Mesenteric fat pad (tissue), 1 donor: ENCODE data around the gene CLDN9. TPM values are rescaled to one million over a fixed set of nuclear protein-coding genes. Genes with fewer than 3 reads are reported as not detected.

Experiments
- DNase-seq: peaks from one replicate; pipeline ENCODE4 v3.0.0-alpha.2; 2020; ENCODE audit warnings: low spot score
- total RNA-seq: library from RNA; stranded (reverse); fragmentation: NEBNext Ultra II Directional; extraction: Animal tissue kit (Norgen Biotek cat#: 25700); gene quantifications from one replicate; pipeline ENCODE4 v1.2.1, GENCODE V29; 2021
- donor health status: DM: yes; HTN: yes; CAD: no.

Gene CLDN9
- total RNA-seq, 1 donor from 2014 or later: not detected

DNA sequence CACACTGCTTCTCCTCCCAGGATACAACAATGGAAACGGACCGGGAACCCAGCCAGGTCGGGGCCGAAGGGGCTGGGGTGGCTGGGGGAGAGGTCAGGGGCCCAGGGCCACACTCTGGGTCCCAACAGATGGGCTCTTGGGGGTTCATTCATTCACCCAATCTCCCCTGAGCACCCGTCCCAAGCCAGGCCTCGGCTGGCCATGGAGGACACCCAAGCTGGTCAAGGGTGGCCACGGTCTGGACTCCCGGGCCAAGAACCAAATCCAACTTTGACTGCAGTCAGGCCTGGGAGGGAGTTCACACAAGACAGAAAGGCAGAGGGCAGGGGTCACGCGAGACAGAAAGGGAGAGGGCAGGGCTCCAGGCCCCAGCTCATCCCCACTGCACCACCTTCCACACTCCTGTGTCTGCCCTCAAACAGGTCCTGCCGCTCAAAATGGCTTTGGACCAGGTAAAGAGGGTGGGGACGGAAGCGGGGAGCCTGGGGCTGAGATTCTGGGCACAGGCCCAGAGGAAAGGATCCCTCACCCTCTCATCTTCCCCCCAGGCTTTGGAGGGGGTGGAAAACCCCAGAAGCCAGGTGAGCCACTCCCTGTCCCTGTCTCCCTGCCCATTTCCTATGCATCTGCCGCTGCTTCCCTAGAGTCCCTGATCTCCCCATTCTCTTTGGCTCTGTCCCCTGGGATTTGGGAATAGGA lies 20.2 kb upstream of the CLDN9 start:
- DNase-seq: no peak

DNA sequence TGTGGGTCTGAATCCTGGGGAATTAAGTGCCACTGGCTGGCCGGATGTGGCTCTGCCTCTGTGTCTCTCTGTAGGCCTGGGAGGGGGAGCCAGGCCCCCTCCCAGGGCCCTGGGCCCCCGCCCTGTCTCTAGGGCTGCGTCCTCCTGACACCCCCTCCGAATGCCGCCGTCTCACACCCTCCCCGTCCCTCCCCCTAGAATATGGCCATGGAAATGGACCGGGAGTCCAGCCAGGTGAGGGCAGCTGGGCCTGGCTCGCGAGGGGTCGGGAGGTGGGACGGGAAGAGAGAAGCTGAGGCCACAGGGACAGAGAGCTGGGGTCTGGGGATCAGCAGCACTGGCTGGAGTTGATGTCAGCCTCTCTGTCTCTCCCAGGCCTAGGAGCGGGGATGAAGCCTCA lies 16.4 kb upstream of the CLDN9 start:
- DNase-seq: no peak

DNA sequence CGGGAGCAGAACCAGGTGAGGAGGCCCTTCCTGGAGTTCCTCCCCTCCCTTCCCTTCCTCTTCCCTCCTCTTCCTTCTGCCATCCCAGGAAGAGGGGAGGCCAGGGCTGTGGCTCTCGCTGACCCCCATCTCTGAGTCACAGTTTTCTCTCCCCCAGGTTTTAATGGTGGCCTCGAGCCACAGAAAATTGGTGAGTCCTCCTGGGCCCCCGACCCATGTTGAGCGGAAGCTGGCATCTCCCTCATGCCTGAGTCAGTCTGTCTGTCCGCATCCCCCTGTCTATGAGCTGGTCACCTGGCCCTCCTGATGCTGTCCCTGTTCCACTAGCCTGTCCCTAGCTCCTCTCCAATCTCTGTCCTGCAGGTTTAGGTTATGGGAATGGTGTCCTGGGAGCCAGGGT lies 12.8 kb upstream of the CLDN9 start:
- DNase-seq: no peak

DNA sequence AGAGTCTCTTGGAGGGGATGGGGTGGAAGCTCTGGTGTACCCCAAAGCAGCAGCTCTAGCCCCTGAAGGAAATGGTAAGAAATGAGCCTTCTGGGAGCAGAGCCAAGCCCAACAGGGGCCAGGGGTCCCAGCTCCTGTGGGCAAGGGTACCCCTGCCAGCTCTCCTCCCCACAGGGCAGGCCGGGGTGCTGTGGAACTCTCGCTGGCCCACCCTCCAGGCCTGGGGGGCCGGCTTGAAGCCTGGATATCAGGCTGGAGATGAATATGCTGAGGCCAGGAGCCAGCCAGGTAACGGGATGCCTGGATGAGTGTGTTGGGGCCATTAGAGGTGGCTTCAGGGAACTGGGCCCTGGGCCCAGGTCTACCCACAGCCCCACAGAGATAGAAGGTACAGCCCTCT lies 12.2 kb upstream of the CLDN9 start:
- DNase-seq: no peak

DNA sequence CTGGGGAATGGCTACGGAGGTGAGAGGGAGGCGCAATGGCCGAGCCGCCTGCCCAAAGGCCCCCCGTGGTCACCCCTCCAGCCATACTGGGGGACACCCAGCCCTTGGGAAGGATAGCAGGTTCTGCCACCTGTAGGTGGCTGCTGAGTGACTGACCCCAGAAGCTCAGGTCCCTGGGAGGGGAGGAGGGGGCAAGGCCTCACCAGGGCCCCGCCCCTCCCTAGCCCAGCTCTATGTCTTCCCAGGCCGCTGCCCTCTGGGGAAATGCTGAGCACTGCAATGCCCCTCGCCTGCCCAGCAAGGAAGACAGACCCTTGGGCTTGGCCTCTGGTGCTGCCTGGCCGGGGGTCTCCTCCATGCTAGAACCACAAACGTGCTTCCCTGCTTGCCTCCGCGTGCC lies 11.4 kb upstream of the CLDN9 start:
- no peak for DNase-seq

DNA sequence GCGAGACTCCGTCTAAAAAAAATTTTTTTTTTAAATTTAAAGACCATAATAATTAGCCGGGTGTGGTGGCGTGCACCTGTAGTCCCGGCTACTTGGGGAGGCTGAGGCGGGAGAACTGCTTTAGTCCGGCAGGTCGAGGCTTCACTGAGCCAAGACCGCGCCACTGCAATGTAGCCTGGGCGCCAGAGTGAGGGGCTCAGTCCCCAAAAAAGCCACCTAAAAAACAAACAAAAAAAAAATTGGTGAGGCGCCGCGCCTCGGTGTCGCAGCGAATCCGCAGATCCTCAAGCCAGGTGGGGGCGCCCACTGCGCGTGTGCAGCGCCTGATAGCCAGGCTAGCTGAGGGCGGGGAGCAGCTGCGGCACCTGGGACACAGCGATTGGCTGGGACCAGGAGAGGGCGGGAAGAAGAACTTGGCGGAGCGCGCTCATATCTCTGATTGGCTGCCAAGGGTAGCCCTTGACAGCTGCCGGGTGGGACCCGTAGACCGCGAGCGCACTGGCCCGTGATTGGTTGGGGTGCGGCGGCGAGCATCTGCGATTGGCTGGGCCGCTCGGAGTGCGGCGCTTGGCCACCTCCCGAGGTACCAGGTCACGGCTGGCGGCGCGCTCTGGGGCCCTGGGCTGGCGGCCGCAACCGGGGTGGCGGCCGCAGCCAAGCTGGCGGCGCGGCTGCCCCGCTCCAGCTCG lies 9.0 kb upstream of the CLDN9 start:
- peak; percentile 98 for DNase-seq

DNA sequence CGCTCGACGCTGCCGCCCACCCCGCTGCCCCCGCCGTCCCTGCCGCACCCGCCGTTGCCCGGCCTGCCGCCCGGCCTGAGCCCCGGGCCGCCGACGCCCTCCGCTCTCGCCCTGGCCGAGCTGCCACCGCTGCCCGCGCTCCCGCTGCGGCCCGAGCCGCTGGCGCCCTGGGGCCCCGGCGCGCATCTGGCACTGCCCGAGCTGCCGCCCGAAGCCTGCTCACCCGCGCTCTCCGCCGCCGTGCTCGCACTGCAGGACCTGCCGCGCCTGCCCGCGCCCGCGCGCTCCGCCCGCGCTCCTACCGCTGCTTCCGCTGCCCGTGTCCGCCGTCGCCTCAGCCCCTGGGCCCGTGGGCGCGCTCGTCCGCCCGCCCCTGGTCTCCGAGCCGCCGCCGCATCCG lies 8.4 kb upstream of the CLDN9 start:
- no peak for DNase-seq

DNA sequence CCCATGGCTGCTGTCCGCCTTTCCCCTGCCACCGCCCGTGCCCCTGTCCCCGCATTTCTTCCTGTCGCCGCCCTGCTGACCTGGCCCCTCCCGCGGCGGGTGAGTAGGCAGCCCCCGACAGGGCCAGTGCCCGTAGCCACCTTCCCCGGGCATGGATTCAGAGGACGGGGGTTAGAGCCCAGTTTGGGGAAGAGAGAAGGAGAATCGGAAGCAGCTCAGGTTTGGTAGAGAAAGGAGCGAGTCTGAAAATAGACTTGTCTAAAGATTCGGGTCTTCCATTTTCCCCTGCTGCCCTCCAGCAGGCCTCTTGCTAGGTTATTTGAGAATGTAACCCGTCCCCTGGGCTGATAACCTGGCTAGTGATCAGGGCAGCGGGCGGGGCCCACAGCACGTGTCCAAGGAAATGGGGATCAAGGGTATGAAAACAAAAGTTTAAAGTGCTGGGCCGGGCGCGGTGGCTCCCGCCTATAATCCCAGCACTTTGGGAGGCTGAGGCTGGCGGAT lies 7.9 kb upstream of the CLDN9 start:
- DNase-seq: no peak

DNA sequence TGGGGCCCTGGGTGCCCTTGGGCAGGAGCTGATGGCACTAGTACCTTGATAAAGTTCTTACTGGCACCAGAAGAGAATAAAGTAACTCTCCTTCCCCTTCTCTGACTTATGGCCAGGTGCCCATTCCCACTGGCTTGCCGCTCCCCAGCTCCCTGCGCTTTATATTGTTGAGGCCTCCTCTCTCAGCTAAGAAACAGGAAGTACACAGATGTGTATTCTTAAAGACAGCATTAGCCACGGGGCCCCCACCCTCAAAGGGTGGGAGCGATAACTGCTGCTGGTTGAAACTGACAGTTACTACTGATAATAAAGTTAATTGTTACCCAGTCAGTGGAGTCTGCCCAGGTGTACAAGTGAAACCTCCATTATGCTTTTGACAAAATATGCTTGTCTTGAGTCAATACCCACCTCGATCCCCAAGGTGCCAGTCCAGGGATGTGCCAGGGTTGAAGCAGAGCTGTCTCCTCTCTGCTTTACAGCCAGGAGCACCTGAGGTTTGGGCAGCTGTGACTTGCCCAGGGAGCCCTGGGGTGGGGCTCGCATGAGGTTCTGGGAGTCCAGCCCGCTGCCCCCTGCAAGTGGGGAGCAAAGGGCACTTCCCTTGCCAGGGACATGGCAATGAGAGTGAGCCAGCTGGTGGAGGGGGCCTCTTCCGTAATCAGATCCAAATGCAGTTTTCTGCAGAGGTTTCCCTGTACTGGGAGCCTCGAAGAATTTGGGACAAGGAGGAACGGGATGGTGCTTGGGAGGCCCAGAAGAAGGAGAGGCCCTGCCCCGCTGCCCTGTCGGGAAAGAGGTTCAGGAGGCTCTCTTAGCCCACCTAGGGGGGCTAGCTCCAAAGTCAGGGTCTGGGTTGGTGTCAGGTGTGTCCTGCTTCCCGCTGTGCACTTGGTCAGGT lies 5.4 kb upstream of the CLDN9 start:
- no peak for DNase-seq

DNA sequence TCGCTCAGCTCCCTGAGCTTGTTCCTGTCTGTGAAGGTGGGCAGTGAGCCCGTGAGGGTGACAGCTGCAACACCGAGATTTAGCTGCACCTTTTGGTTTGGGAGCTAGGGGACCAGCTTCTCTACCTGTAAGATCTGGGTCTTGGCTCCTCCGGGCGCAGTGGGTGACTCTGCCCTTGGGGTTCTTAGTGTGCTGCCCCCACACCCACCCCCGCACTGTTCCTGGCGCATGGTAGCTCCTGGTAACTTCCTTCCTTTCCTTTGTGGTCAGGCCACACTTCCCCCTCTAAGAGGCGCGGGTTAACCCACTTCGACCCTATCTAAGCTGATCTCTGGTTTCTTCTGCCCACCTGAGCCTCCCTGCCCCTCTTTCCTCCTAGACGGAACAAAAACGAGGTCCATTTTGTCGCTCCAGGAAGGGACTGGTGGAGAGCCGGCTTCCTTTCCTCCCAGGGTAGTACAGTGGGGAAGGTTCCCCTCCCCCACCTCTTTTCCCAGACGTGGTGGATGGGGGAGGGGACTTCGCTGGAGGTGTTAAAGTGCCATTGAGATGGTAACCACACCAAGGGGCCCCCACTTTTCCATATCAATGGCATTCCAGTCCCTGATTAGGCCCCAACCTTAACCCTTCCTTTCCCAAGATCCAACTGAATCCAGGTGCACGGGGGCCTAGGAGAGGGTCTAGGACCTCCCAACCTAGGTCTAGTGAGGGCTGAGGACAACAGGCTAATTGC lies 4.6 kb upstream of the CLDN9 start:
- no peak for DNase-seq

DNA sequence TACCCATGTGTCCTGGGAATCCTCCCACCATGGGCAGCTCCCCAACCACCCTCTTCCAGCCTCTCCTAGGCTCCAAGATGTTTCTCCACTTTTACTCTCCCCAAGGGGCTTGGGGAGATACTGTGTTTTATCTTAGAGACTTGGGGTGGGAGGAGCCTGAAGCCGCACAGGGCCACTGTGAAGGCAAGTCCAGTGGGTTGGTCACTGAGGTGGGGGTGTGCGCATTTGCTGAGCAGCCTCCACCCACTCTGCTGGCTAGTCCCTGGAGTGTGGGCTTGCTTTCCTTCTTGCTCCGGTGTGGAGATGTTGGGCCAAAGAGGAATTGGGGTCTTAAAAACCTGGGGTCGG lies 4.1 kb upstream of the CLDN9 start:
- DNase-seq: no peak

DNA sequence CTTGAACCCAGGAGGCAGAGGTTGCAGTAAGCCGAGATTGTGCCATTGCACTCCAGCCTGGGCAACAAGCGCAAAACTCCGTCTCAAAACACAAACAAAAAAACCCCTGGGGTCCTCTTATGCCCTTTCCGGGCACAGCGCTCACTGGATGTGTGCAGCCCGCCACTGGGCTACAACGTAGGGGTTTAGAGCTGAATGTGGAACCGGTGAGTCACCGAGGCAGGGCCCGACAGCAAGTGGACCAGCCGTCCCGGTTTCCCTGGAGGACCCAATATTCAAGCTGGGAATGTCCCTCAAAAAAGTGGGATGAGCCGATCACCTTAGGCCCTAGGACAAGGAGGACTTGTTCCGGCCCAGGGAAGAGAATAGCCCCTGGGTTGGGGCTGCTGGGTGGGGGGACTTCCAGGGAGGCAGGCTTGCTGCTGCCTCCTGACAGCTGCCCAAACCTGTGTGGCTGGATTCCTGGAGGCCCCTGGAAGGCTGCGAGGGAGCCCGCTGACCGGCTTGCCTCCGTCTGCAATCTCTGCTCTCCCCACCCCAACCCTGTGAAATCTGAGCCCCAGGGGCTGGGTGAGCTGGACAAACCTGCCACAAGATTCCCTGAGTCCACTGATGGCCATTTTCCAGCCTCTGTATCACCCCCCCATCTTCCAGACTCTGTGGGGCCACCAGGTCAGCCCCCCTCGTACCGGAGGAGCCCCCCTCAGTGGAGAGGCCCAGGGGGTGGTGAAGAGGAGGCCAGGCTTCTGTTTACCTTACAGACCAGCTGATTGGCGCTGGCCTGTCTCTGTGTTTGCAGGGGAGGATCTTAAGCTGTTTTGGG lies 2.9 kb upstream of the CLDN9 start:
- DNase-seq: no peak

DNA sequence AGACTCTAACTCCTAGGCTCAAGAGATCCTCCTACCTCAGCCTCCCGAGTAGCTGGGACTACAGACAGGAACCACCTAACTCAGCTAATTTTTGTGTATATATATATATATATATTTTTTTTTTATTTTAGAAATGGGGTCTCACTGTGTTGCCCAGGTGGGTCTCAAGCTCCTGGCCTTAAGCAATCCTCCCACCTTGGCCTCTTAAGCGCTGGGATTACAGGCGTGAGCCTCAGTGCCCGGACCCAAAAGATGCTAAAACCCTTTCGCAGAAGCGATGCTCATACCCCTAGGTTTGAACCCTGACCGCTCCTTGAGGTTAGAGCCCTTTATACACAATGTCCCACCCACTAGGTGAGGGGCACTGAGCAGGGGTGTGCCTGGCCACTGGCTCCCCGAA lies 2.2 kb upstream of the CLDN9 start:
- no peak for DNase-seq

DNA sequence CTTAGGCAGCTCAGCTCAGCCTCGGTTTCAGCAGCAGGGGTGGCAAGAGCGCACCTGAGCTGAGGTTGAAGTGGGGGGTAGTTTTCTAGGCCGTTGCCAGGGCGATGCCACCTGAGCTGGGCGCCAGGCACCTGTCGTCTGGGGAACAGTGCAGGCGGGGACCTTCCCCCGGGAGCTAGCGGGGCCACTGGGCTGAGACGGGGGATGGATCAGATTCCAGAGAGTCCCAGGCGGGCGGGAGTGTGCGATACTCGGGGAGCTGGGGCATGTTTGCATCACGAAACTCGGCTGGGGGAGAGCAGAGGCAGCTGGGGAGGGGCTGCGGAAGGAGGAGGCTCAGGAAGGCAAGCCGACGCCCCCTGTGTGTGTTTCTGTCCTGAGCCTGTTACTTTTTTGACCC lies 477 bp upstream of the CLDN9 start:
- DNase-seq: no peak

DNA sequence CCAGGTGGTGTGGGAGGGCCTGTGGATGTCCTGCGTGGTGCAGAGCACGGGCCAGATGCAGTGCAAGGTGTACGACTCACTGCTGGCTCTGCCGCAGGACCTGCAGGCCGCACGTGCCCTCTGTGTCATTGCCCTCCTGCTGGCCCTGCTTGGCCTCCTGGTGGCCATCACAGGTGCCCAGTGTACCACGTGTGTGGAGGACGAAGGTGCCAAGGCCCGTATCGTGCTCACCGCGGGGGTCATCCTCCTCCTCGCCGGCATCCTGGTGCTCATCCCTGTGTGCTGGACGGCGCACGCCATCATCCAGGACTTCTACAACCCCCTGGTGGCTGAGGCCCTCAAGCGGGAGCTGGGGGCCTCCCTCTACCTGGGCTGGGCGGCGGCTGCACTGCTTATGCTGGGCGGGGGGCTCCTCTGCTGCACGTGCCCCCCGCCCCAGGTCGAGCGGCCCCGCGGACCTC lies 798 bp downstream of the CLDN9 start:
- no peak for DNase-seq

DNA sequence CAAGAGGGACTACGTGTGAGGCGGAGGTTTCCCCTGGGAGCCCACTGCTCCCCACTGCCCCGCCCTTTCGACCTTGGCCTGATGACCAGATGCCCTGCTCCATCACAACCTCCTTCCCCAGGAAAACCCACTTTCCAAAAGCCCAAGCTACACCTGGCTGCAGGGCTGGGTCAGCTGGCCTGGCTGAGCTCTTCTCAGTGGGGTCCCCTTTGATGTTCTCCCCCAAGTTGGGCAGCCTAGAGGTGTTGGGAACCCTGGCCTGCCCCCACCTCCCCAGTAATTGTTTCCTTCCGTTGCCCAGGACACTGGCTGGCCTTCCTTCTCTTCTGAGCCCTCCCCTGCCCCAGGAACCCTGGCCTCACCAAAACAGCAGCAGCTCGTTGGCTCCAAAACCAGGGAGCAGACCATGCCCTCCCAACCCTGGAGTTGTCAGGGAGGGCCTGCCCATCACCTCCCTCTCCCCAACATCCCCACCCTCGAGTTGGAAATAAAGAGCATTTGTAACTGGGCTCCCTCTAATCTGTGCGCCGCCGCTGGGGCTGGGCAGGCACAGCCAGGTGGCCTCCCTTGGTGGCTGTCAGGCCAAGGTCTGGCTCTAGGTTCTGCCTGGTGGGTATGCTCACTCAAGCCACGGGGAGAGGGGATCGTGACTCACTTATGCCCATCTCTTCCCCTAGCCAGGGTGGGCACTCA lies 1.4 kb downstream of the CLDN9 start:
- DNase-seq: no peak

DNA sequence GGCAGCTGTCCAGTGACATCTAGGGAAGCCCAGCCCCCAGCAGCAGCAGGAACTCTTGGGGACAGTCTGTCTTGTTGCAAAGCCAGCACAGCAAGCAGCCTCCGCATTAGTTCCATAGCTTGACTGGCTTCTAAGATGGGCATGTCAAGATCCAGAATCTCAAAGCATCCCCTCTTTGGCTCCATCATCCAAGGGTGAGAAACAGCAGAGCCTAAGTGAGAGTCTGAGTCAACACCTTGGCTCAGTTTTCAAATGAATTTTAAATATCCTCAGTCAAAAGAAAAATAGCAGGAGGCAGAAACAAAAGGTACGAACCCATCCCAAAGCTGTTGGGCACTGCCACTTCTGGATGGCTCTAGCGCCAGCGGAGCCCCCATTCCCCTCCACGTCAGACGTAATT lies 2.2 kb downstream of the CLDN9 start:
- no peak for DNase-seq

DNA sequence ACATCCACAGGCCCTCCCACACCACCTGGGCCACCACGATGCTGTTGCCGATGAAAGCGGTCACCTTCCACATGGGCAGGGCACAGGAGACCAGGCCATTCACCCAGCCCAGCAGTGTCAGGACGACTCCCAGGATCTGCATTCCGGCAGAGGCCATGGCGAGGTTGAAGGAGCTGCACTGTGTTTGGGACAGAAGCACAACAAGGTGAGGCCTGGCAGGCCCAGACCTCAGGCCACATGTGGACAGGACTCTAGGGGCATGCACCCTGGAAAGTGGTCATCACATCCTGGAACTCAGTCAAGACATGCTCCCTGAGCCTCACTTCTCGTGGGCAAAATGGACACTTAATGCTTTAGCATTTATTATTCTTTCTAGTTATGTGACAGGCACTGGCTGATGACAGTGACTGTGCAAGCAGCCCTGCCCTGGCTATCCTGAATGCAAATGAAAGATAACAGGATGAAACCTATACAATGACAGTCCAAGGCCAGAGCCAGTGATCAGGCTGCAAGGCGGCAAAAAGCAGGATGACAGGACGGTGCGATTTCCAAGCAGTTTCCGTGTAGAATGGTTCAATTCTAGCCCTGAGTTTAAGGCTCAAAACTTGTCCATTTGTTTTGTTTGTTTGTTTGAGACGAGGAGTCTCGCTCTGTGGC lies 3.3 kb downstream of the CLDN9 start:
- no peak for DNase-seq

DNA sequence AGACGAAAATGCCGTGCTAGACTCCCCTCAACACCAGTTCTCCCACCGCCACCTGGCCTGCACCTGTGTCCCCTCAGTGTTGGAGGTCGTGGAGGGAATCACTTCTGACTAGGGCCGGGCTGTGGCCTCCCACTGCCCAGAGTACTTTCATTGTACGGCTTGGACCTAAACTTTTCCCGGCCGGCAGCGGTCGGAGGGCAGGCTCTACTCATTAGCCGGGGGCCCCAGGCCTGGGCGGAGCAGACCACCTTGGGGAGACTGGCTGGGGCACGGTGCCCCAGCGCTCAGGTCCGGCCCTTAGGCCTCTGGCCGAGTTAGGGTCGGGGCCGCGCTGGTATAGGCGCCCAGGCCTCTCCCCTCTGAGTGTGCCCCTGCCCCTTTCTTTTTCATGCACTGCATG lies 4.6 kb downstream of the CLDN9 start:
- DNase-seq: no peak
